ENCODE measurements around the gene PSAPL1. TPM values are rescaled to one million over a fixed set of nuclear protein-coding genes. Genes with fewer than 3 reads are reported as not detected.

Gene PSAPL1
- polyA plus RNA-seq, 1 donor from 2014 or later, result not detected

- Mint-ChIP-seq H3K36me3 (no peaks in the 10 kb centered on the region), H3K4me3 (peak overlapping the region in 1 of 4 donors; percentile 67), H3K27ac (no peak overlapping the region), H3K9me3 (peaks cover 2 to 21% (median 18%) of the 10 kb centered on the region in 3 donors), H3K27me3 (peaks cover 7% of the 10 kb centered on the region), H3K4me1 (no peaks in the 10 kb centered on the region)
These were observed 23.2 kb downstream of the PSAPL1 start for GRCh38 chr4:7411491-7411890.

GRCh38 chr4:7410446-7410845 is 24.3 kb downstream of the PSAPL1 start:
- Mint-ChIP-seq H3K4me3 (no peak overlapping the region), H3K36me3 (no peaks in the 10 kb centered on the region), H3K27me3 (peaks cover 5% of the 10 kb centered on the region), H3K27ac (no peak overlapping the region), H3K4me1 (no peaks in the 10 kb centered on the region), H3K9me3 (peaks cover 1 to 26% (median 22%) of the 10 kb centered on the region in 3 donors)

GRCh38 chr4:7408166-7408565 is 26.6 kb downstream of the PSAPL1 start:
- Mint-ChIP-seq H3K4me1 (no peaks in the 10 kb centered on the region), H3K9me3 (peaks cover 4 to 26% (median 22%) of the 10 kb centered on the region in 3 donors), H3K27me3 (peaks cover 2% of the 10 kb centered on the region), H3K4me3 (no peak overlapping the region), H3K27ac (no peak overlapping the region), H3K36me3 (no peaks in the 10 kb centered on the region)

- Mint-ChIP-seq H3K27ac (no peak overlapping the region), H3K4me1 (no peaks in the 10 kb centered on the region), H3K36me3 (no peaks in the 10 kb centered on the region), H3K4me3 (peak overlapping the region in 1 of 4 donors; percentile 30), H3K27me3 (peaks cover 1% of the 10 kb centered on the region), H3K9me3 (peaks cover 8 to 23% (median 13%) of the 10 kb centered on the region in 3 donors)
These were observed 31.7 kb downstream of the PSAPL1 start for GRCh38 chr4:7403001-7403400.

GRCh38 chr4:7402526-7402925 is 32.2 kb downstream of the PSAPL1 start:
- H3K27ac Mint-ChIP-seq, result no peak overlapping the region
- H3K36me3 Mint-ChIP-seq, result no peaks in the 10 kb centered on the region
- peaks cover 1% of the 10 kb centered on the region for H3K27me3 Mint-ChIP-seq
- no peak overlapping the region for H3K4me3 Mint-ChIP-seq
- peaks cover 8 to 19% (median 12%) of the 10 kb centered on the region in 3 donors for H3K9me3 Mint-ChIP-seq
- H3K4me1 Mint-ChIP-seq, result no peaks in the 10 kb centered on the region

GRCh38 chr4:7400671-7401298 is 33.9 kb downstream of the PSAPL1 start:
- no peaks in the 10 kb centered on the region for H3K4me1 Mint-ChIP-seq
- H3K27ac Mint-ChIP-seq, result no peak overlapping the region
- H3K36me3 Mint-ChIP-seq, result no peaks in the 10 kb centered on the region
- H3K9me3 Mint-ChIP-seq, result peaks cover 3 to 16% (median 7%) of the 10 kb centered on the region in 3 donors
- H3K27me3 Mint-ChIP-seq, result peaks cover 1% of the 10 kb centered on the region
- no peak overlapping the region for H3K4me3 Mint-ChIP-seq

GRCh38 chr4:7399440-7400234 is 35.1 kb downstream of the PSAPL1 start:
- Mint-ChIP-seq H3K4me3 (no peak overlapping the region), H3K9me3 (peaks cover 2 to 12% (median 7%) of the 10 kb centered on the region in 3 donors), H3K27me3 (peaks cover 1% of the 10 kb centered on the region), H3K4me1 (no peaks in the 10 kb centered on the region), H3K36me3 (no peaks in the 10 kb centered on the region), H3K27ac (no peak overlapping the region)

GRCh38 chr4:7398788-7399439 is 35.8 kb downstream of the PSAPL1 start:
- Mint-ChIP-seq H3K36me3 (no peaks in the 10 kb centered on the region), H3K4me3 (no peak overlapping the region), H3K4me1 (no peaks in the 10 kb centered on the region), H3K27ac (no peak overlapping the region), H3K27me3 (peaks cover 1% of the 10 kb centered on the region), H3K9me3 (peaks cover 2 to 12% (median 5%) of the 10 kb centered on the region in 3 donors)

GRCh38 chr4:7398104-7398423 is 36.7 kb downstream of the PSAPL1 start:
- no peak overlapping the region for H3K4me3 Mint-ChIP-seq
- no peak overlapping the region for H3K27ac Mint-ChIP-seq

GRCh38 chr4:7397206-7398103 is 37.3 kb downstream of the PSAPL1 start:
- Mint-ChIP-seq H3K27me3 (peaks cover 1% of the 10 kb centered on the region), H3K4me3 (no peak overlapping the region), H3K9me3 (peaks cover 2 to 12% (median 5%) of the 10 kb centered on the region in 3 donors), H3K27ac (no peak overlapping the region), H3K4me1 (no peaks in the 10 kb centered on the region), H3K36me3 (no peaks in the 10 kb centered on the region)

More at GRCh38 chr4:7398104-7398423, 36.7 kb downstream of the PSAPL1 start:
- H3K36me3 Mint-ChIP-seq, result no peaks in the 10 kb centered on the region
- no peaks in the 10 kb centered on the region for H3K4me1 Mint-ChIP-seq
- peaks cover 2 to 12% (median 5%) of the 10 kb centered on the region in 3 donors for H3K9me3 Mint-ChIP-seq
- peaks cover 1% of the 10 kb centered on the region for H3K27me3 Mint-ChIP-seq

- peaks cover 1% of the 10 kb centered on the region for H3K27me3 Mint-ChIP-seq
- H3K9me3 Mint-ChIP-seq, result peaks cover 2 to 12% (median 5%) of the 10 kb centered on the region in 3 donors
- H3K4me1 Mint-ChIP-seq, result no peaks in the 10 kb centered on the region
- H3K36me3 Mint-ChIP-seq, result no peaks in the 10 kb centered on the region
- H3K27ac Mint-ChIP-seq, result no peak overlapping the region
- H3K4me3 Mint-ChIP-seq, result no peak overlapping the region
These were observed 38.4 kb downstream of the PSAPL1 start for GRCh38 chr4:7396186-7396910.

GRCh38 chr4:7395645-7396044 is 39.1 kb downstream of the PSAPL1 start:
- Mint-ChIP-seq H3K4me3 (peak overlapping the region in 1 of 4 donors; percentile 28), H3K27me3 (peaks cover 1% of the 10 kb centered on the region), H3K4me1 (no peaks in the 10 kb centered on the region), H3K27ac (no peak overlapping the region), H3K36me3 (no peaks in the 10 kb centered on the region), H3K9me3 (peaks cover 0 to 5% (median under 1%) of the 10 kb centered on the region in 3 donors)

- peaks cover 1% of the 10 kb centered on the region for H3K27me3 Mint-ChIP-seq
- no peak overlapping the region for H3K27ac Mint-ChIP-seq
- no peak overlapping the region for H3K4me3 Mint-ChIP-seq
- no peaks in the 10 kb centered on the region for H3K36me3 Mint-ChIP-seq
- H3K9me3 Mint-ChIP-seq, result no peaks in the 10 kb centered on the region
- no peaks in the 10 kb centered on the region for H3K4me1 Mint-ChIP-seq
These were observed 39.9 kb downstream of the PSAPL1 start for GRCh38 chr4:7394681-7395451.
